ENCODE data around the gene PEAK1. TPM values are rescaled to one million over a fixed set of nuclear protein-coding genes. Genes with fewer than 3 reads are reported as not detected.

The PEAK1 gene
- total and polyA plus RNA-seq, 2 experiments from 2014 or later, result 7.8 to 34.1 TPM

DNA sequence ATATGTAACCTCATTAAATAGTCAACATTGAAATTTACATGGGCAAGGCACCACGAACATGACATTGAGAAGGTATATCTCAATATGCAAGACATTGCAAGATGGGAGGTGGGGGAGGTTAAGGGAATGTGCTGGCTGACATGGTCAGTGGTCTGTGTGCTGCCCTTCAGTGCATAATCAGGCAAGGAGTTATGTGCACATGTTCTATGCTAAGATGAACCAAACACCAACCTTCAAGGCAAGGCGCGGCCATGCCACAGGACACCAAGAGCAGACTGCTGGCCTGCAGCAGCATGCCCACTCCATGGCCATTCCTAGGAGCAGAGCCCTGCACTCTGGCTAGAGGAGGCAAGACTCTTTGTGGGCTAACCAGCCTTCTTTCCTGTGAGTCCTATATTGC is 308.1 kb downstream of the PEAK1 start (continued):
- TF ChIP-seq ZNF462 (CRISPR knock-in tag; IDR thresholded peaks at IDR 0.05) (no peak), CREB1 (CRISPR knock-in tag; IDR thresholded peaks at IDR 0.05; ENCODE audit: low read depth) (no peak)

GRCh38 chr15:77107531-77108355 is 312.2 kb downstream of the PEAK1 start:
- H4K20me1 ChIP-seq (replicated peaks; ENCODE audit: insufficient read depth), result no peaks in the 10 kb centered on the region
- H3K9me2 ChIP-seq (ENCODE audit: insufficient read depth), result no peaks in the 10 kb centered on the region
- H3F3A ChIP-seq (replicated peaks; ENCODE audit: low read depth), result no peaks in the 10 kb centered on the region
- peaks cover 2% of the 10 kb centered on the region for H3K27me3 Mint-ChIP-seq (ENCODE audit: insufficient read depth, low read depth, poor library complexity)
- no peak for TF ChIP-seq EZH2phosphoT487 (IDR thresholded peaks at IDR 0.05; ENCODE audit: unreplicated experiment)
- TF ChIP-seq, protein P1, sequence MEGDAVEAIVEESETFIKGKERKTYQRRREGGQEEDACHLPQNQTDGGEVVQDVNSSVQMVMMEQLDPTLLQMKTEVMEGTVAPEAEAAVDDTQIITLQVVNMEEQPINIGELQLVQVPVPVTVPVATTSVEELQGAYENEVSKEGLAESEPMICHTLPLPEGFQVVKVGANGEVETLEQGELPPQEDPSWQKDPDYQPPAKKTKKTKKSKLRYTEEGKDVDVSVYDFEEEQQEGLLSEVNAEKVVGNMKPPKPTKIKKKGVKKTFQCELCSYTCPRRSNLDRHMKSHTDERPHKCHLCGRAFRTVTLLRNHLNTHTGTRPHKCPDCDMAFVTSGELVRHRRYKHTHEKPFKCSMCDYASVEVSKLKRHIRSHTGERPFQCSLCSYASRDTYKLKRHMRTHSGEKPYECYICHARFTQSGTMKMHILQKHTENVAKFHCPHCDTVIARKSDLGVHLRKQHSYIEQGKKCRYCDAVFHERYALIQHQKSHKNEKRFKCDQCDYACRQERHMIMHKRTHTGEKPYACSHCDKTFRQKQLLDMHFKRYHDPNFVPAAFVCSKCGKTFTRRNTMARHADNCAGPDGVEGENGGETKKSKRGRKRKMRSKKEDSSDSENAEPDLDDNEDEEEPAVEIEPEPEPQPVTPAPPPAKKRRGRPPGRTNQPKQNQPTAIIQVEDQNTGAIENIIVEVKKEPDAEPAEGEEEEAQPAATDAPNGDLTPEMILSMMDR (conservative IDR thresholded peaks at IDR 0.05; ENCODE audit: low read depth in 2 of 2), result peak; percentile 82 to 95
- peak; percentile 97 for ATAC-seq
- H3K9me3 Mint-ChIP-seq, result no peaks in the 10 kb centered on the region
- no peak overlapping the region for H3K4me3 ChIP-seq
- no peaks in the 10 kb centered on the region for H3K27me3 ChIP-seq (ENCODE audit: insufficient read depth)
- 0 out of 2 replicates have a peak, but pooled peaks cover 6% of the 10 kb centered on the region for H3K4me1 ChIP-seq (ENCODE audit: insufficient read depth)
- no peak overlapping the region for H3K4me2 ChIP-seq
- no peaks in the 10 kb centered on the region for H3K79me2 ChIP-seq (replicated peaks; ENCODE audit: insufficient read depth)
- no peak overlapping the region for H3K4me3 Mint-ChIP-seq
- peak; percentile 85 for DNase-seq (ENCODE audit: low spot score)
- H3K27ac Mint-ChIP-seq, result no peak overlapping the region
- H3K36me3 Mint-ChIP-seq (ENCODE audit: low read depth), result no peaks in the 10 kb centered on the region
- no peaks in the 10 kb centered on the region; the same call in 1 of the 2 replicates for H3K36me3 ChIP-seq (ENCODE audit: insufficient read depth)
- H2AFZ ChIP-seq, result no peak overlapping the region
- 0 out of 2 replicates have a peak overlapping the region, but pooled peaks have one; percentile 5 for H3K27ac ChIP-seq (ENCODE audit: low read depth)
- peaks cover 11% of the 10 kb centered on the region for H3K4me1 Mint-ChIP-seq
